K562 treated with DMSO at 1 percent for 12 hours (cell line): ENCODE measurements around the gene DDX17. TPM values are rescaled to one million over a fixed set of nuclear protein-coding genes. Genes with fewer than 3 reads are reported as not detected.

Experiments
- total RNA-seq: library from RNA; unstranded; fragments of 300-600 nt; gene quantifications from 2 replicates; pipeline ENCODE4 v1.2.3, GENCODE V29; 2022; ENCODE audit not compliant: insufficient read depth

Gene DDX17
- total RNA-seq: 37.4 and 199 TPM in 2 replicates

GRCh38 chr22:38506118-38506962, at the start of gene DDX17:
TSS of gene DDX17 (minus strand) at chr22:38506311.

GRCh38 chr22:38467904-38468442, 38.1 kb downstream of the DDX17 start, which contains the start of gene KDELR3:
TSS of gene KDELR3 (plus strand) at chr22:38468096. CDS start at chr22:38468234, 138 bp downstream.

GRCh38 chr22:38455076-38455529, 51.0 kb downstream of the DDX17 start, which contains the start of gene KCNJ4:
TSS of gene KCNJ4 (minus strand) at chr22:38455199. CDS start at chr22:38428132, 27,067 bp downstream.

Other genes with a start within 250 kb of the DDX17 start
- 15.5 and 35.8 TPM in 2 replicates for gene TMEM184B, start 233.3 kb downstream of the DDX17 start, total RNA-seq
- gene CSNK1E, start 188.9 kb downstream of the DDX17 start, total RNA-seq: 42.5 and 72.0 TPM in 2 replicates
- gene KCNJ4, start 51.1 kb downstream of the DDX17 start, total RNA-seq: not detected in 2 replicates
- 14.8 and 27.3 TPM in 2 replicates for gene KDELR3, start 38.2 kb downstream of the DDX17 start, total RNA-seq
- gene DMC1, start 63.9 kb upstream of the DDX17 start, total RNA-seq: 1.6 and 4.2 TPM in 2 replicates
- gene FAM227A, start 150.1 kb upstream of the DDX17 start, total RNA-seq: 0.79 TPM in 1 of 2 replicates, not detected in the other
- 13.4 and 15.1 TPM in 2 replicates for gene CBY1, start 150.3 kb upstream of the DDX17 start, total RNA-seq
- gene TOMM22, start 175.6 kb upstream of the DDX17 start, total RNA-seq: 12.2 and 15.7 TPM in 2 replicates
- 22.1 and 47.6 TPM in 2 replicates for gene JOSD1, start 194.6 kb upstream of the DDX17 start, total RNA-seq
- 12.5 and 32.8 TPM in 2 replicates for gene GTPBP1, start 199.6 kb upstream of the DDX17 start, total RNA-seq
- 30.4 and 61.4 TPM in 2 replicates for gene SUN2, start 249.7 kb upstream of the DDX17 start, total RNA-seq